Endothelial cell of umbilical vein (primary cell): Measurements from ENCODE around the gene DDR1. TPM values are rescaled to one million over a fixed set of nuclear protein-coding genes. Genes with fewer than 3 reads are reported as not detected.
"Not testable (repeated sequence)": the region's sequence is repeated elsewhere in the genome, so short reads cannot be mapped to it uniquely, and the experiment has no call there.

Experiments
- BruUV-seq: library from RNA; stranded (reverse); fragments of 400-500 nt; replicated peaks from 2 replicates; lab custom pipeline; 2021; lab: Mats Ljungman, UMichigan
- CTCF ChIA-PET: fragments of 300-600, 350-600 bp; sonication (Branson Sonifier 250); formaldehyde crosslinking; loops from one replicate; lab custom pipeline; 2021; ENCODE audit warnings: antibody characterized with exemption, inconsistent platforms; lab: Charles Lee
- POLR2A ChIA-PET: fragments of 300-600, 350-600 bp; sonication (Branson Sonifier 250); formaldehyde crosslinking; loops from one replicate; lab custom pipeline; 2021; ENCODE audit warnings: antibody characterized with exemption, inconsistent platforms; lab: Charles Lee
- DNase-seq: peaks from one replicate; pipeline ENCODE4 v3.0.0-alpha.2; 2011; ENCODE audit warnings: low read depth, low spot score
- FAIRE-seq: peaks from 2 replicates; lab custom pipeline; 2011; peaks lifted over from hg19 to GRCh38; lab: Jason Lieb, UNC
- H2AFZ ChIP-seq: 2 replicates; pipeline ENCODE4 v1.6.0; 2012; ENCODE audit warnings: low read depth, low read length, control low read depth, inconsistent platforms
- H3K27ac ChIP-seq: 2 replicates; pipeline ENCODE4 v1.5.1; 2011; ENCODE audit warnings: low read depth, mild to moderate bottlenecking, control low read depth, low read length, moderate library complexity; ENCODE audit not compliant: insufficient read depth
- H3K27me3 ChIP-seq, 2 experiments: 2 replicates each; pipeline versions ENCODE4 v1.6.0 to v1.6.1; 2011; ENCODE audit warnings: low read length in 2 of 2, mixed read lengths in 1 of 2; ENCODE audit not compliant: control insufficient read depth in 2 of 2, insufficient read depth in 2 of 2
- H3K36me3 ChIP-seq, 2 experiments: 2 replicates in 1 of 2; 3 replicates in 1 of 2; pipeline ENCODE4 v1.5.1; 2011; ENCODE audit warnings: low read length in 2 of 2, mild to moderate bottlenecking in 1 of 2, moderate library complexity in 1 of 2; ENCODE audit not compliant: control insufficient read depth in 2 of 2, insufficient read depth in 2 of 2; ENCODE audit errors: extremely low read depth in 1 of 2
- H3K4me1 ChIP-seq: 3 replicates; pipeline ENCODE4 v1.5.1; 2011; ENCODE audit warnings: mild to moderate bottlenecking, low read length; ENCODE audit not compliant: control insufficient read depth, insufficient read depth; ENCODE audit errors: extremely low read depth
- H3K4me2 ChIP-seq: 2 replicates; pipeline ENCODE4 v1.6.1; 2011; ENCODE audit warnings: low read length, control low read depth, mixed read lengths; ENCODE audit not compliant: insufficient read depth
- H3K4me3 ChIP-seq, 3 experiments: fragments of 200-600 bp in 1 of 3; sonication (generic), shearing (Covaris generic) in 1 of 3; replicated peaks in 1 of 3; 2 replicates each; pipeline ENCODE4 v1.5.1; 2011 to 2016; ENCODE audit warnings: control low read depth in 3 of 3, low read length in 3 of 3, mild to moderate bottlenecking in 2 of 3, inconsistent platforms in 1 of 3, low read depth in 1 of 3, moderate library complexity in 1 of 3; ENCODE audit not compliant: insufficient read depth in 1 of 3
- H3K79me2 ChIP-seq: 2 replicates; pipeline ENCODE4 v1.6.0; 2012; ENCODE audit warnings: low read length, inconsistent platforms; ENCODE audit not compliant: control insufficient read depth, insufficient read depth
- H3K9ac ChIP-seq: replicated peaks from 2 replicates; pipeline ENCODE3; 2011; ENCODE audit warnings: low read length, control low read depth; ENCODE audit not compliant: insufficient read depth; ENCODE audit errors: extremely low read depth
- H3K9me1 ChIP-seq: replicated peaks from 3 replicates; pipeline ENCODE4 v1.6.0; 2011; ENCODE audit warnings: mild to moderate bottlenecking, low read length; ENCODE audit not compliant: control insufficient read depth, insufficient read depth; ENCODE audit errors: extremely low read depth
- H3K9me3 ChIP-seq: replicated peaks from 2 replicates; pipeline ENCODE4 v1.5.1; 2012; ENCODE audit warnings: low read length, inconsistent platforms; ENCODE audit not compliant: control insufficient read depth, insufficient read depth
- H4K20me1 ChIP-seq: replicated peaks from 2 replicates; pipeline ENCODE3; 2011; ENCODE audit warnings: mild to moderate bottlenecking, low read length; ENCODE audit not compliant: control insufficient read depth, insufficient read depth; ENCODE audit errors: extremely low read depth
- EZH2 ChIP-seq: IDR thresholded peaks from 2 replicates; pipeline ENCODE4 v1.6.1; 2012; ENCODE audit warnings: borderline replicate concordance, low read depth, mild to moderate bottlenecking, moderate library complexity, low read length, inconsistent platforms; ENCODE audit not compliant: severe bottlenecking
- FOS ChIP-seq: IDR thresholded peaks from 2 replicates; pipeline ENCODE4 v1.6.1; 2011; ENCODE audit warnings: mild to moderate bottlenecking, low read length, moderate library complexity, borderline replicate concordance; ENCODE audit not compliant: insufficient read depth
- GATA2 ChIP-seq: IDR thresholded peaks from 2 replicates; pipeline ENCODE4 v1.7.0; 2011; ENCODE audit warnings: low read depth, mild to moderate bottlenecking, moderate library complexity, mixed read lengths, low read length; ENCODE audit not compliant: insufficient read length, insufficient read depth
- JUN ChIP-seq: IDR thresholded peaks from 2 replicates; pipeline ENCODE4 v1.6.1; 2011; ENCODE audit warnings: borderline replicate concordance, low read depth; ENCODE audit not compliant: insufficient read length, insufficient read depth
- POLR2A ChIP-seq: IDR thresholded peaks from 2 replicates; pipeline ENCODE4 v1.6.1; 2012; ENCODE audit warnings: low read depth, mild to moderate bottlenecking, control low read depth, low read length
- POLR2AphosphoS5 ChIP-seq: IDR thresholded peaks from 2 replicates; pipeline ENCODE4 v1.6.1; 2012; ENCODE audit warnings: low read depth, mild to moderate bottlenecking, control low read depth, low read length, moderate library complexity; ENCODE audit not compliant: insufficient read depth
- dilution Hi-C: fragments of 300-500 bp; cut with MboI; formaldehyde crosslinking; loops from one replicate; pipeline ENCODE4 v1.15.0; 2019; ENCODE audit warnings: low sequenced_read_pairs; ENCODE audit not compliant: extremely low pct_ligation_motif_present
- intact Hi-C: fragments of 100-400 bp; cut with micrococcal nuclease; formaldehyde crosslinking; loops from one replicate; pipeline ENCODE4 v1.10.0; 2022
- polyA plus RNA-seq, 4 experiments: library from polyadenylated mRNA; depleted of rRNA in 3 of 4; stranded (reverse) in 3 of 4; unstranded in 1 of 4; fragments of >200 nt; gene quantifications; 2 replicates each; pipeline versions ENCODE4 v1.2.1 to v1.2.3, GENCODE V29; 2011 to 2012; ENCODE audit warnings: missing spikeins in 1 of 4
- total RNA-seq: library from RNA; stranded (reverse); gene quantifications from 2 replicates; pipeline ENCODE4 v1.2.3, GENCODE V29; 2021
- TF ChIP-seq, protein P1 (sequence below): IDR thresholded peaks from 2 replicates; pipeline ENCODE4 v1.6.1; 2011; ENCODE audit not compliant: insufficient read depth, insufficient read length
- TF ChIP-seq, protein P2 (sequence below), 2 donors: IDR thresholded peaks; 1 replicate in 1 of 2; 2 replicates in 1 of 2; pipeline ENCODE4 v1.5.1; 2011; ENCODE audit warnings: low read length in 2 of 2, mild to moderate bottlenecking in 2 of 2, moderate library complexity in 2 of 2, control low read depth in 1 of 2, inconsistent platforms in 1 of 2, low read depth in 1 of 2; ENCODE audit not compliant: insufficient read depth in 1 of 2; ENCODE audit errors: extremely low read depth in 1 of 2

Gene DDR1
- total and polyA plus RNA-seq, 2 donors (not counting 3 experiments of a cell fraction or from before 2014, with no cell fraction given), result 8.8 to 22.9 TPM

DNA sequence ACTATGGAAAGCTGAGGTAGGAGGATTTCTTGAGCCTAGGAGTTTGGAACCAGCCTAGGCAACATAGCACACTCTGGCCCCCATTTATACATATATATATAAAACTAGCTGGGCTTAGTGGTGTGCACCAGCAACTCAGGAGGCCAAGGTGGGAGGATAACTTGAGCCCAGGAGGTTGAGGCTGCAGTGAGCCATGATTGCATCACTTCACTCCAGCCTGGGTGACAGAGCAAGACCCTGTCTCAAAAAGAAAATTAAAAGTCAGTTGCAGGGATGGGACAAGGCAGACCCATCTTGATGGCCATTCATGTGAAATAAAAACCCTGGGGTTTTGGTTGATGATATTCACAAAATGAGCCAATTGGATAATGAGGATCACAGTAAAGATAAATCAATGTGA is 17.1 kb downstream of the DDR1 start:
- intact Hi-C loops, result no loop called here

DNA sequence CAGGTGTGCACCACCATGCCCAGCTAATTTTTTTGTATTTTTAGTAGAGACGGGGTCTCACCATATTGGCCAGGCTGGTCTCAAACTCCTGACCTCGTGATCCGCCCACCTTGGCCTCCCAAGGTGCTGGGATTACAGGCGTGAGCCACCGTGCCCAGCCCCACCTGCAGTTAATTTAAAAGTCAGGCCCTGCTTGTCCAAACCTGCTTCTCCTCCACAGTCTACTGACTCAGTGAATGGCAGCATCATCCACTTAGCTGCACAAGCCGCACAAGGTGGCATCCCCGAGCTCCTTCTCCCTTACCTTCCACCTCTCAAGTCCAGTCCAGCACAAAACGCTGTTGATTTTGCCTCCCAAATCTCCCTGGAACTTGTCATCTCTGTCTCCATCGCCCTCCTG is 17.9 kb downstream of the DDR1 start:
- H3K27ac ChIP-seq, H3K9me1 ChIP-seq, H3K9ac ChIP-seq, intact Hi-C loops, dilution Hi-C loops, H3K4me3 ChIP-seq, FAIRE-seq, DNase-seq, H2AFZ ChIP-seq, BruUV-seq, H3K4me1 ChIP-seq, H3K9me3 ChIP-seq, H3K79me2 ChIP-seq, H4K20me1 ChIP-seq, H3K36me3 ChIP-seq, H3K4me2 ChIP-seq, H3K27me3 ChIP-seq, POLR2A ChIA-PET: not testable (repeated sequence)
- CTCF ChIA-PET, result interaction anchor here (1.0 kb wide), 1 partner anchor 80 kb away, joined by 5 read pairs; no protein-coding TSS in a partner anchor

More for the DNA sequence above, 17.1 kb downstream of the DDR1 start:
- FAIRE-seq (no peak), DNase-seq (no peak)
- H3K9me3 ChIP-seq, result no peaks in the 10 kb centered on the region
- H3K9me1 ChIP-seq, result no peaks in the 10 kb centered on the region
- no peaks in the 10 kb centered on the region for H3K4me1 ChIP-seq
- TF ChIP-seq POLR2A (no peak), POLR2AphosphoS5 (no peak), GATA2 (no peak), JUN (no peak), EZH2 (no peak), FOS (no peak)
- TF ChIP-seq, protein P1, sequence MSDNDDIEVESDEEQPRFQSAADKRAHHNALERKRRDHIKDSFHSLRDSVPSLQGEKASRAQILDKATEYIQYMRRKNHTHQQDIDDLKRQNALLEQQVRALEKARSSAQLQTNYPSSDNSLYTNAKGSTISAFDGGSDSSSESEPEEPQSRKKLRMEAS, result no peak
- TF ChIP-seq, protein P2, sequence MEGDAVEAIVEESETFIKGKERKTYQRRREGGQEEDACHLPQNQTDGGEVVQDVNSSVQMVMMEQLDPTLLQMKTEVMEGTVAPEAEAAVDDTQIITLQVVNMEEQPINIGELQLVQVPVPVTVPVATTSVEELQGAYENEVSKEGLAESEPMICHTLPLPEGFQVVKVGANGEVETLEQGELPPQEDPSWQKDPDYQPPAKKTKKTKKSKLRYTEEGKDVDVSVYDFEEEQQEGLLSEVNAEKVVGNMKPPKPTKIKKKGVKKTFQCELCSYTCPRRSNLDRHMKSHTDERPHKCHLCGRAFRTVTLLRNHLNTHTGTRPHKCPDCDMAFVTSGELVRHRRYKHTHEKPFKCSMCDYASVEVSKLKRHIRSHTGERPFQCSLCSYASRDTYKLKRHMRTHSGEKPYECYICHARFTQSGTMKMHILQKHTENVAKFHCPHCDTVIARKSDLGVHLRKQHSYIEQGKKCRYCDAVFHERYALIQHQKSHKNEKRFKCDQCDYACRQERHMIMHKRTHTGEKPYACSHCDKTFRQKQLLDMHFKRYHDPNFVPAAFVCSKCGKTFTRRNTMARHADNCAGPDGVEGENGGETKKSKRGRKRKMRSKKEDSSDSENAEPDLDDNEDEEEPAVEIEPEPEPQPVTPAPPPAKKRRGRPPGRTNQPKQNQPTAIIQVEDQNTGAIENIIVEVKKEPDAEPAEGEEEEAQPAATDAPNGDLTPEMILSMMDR (IDR thresholded peaks at IDR 0.05; ENCODE audit: extremely low read depth in 1 of 2, insufficient read depth in 1 of 2, low read depth in 1 of 2, low read length in 2 of 2), result no peak
- H3K27me3 ChIP-seq, result no peaks in the 10 kb centered on the region
- no peak overlapping the region for H2AFZ ChIP-seq
- no peak overlapping the region for H3K4me3 ChIP-seq
- ChIA-PET POLR2A (no interaction called here), CTCF (no interaction called here)
- H3K9ac ChIP-seq, result no peak overlapping the region
- no peaks in the 10 kb centered on the region for H3K79me2 ChIP-seq
- no peaks in the 10 kb centered on the region for H4K20me1 ChIP-seq
- no TSS peak for BruUV-seq
- peaks cover 0 to 3% of the 10 kb centered on the region in 2 experiments for H3K36me3 ChIP-seq
- no peak overlapping the region for H3K27ac ChIP-seq
- dilution Hi-C loops, result no loop called here
- H3K4me2 ChIP-seq, result no peak overlapping the region
